Ascending aorta (tissue), 2 donors: ENCODE results near the gene SLC22A23. TPM values are rescaled to one million over a fixed set of nuclear protein-coding genes. Genes with fewer than 3 reads are reported as not detected.

Experiments used
- DNase-seq, 2 donors: peaks; one replicate each; pipeline ENCODE4 v3.0.0-alpha.2; 2019; ENCODE audit warnings: low spot score in 2 of 2
- H3K27ac ChIP-seq, 2 donors: fragments of 200-600 bp; sonication (generic); one replicate each; pipeline ENCODE4 v1.5.1; 2016 to 2017; ENCODE audit warnings: mild to moderate bottlenecking in 1 of 2
- H3K27me3 ChIP-seq: fragments of 200-600 bp; sonication (generic); one replicate; pipeline ENCODE4 v1.5.1; 2017
- H3K36me3 ChIP-seq, 2 donors: fragments of 200-600 bp; sonication (generic); one replicate each; pipeline ENCODE4 v1.5.1; 2016
- H3K4me1 ChIP-seq, 2 donors: fragments of 200-600 bp; sonication (generic); one replicate each; pipeline ENCODE4 v1.5.1; 2016 to 2017; ENCODE audit warnings: mild to moderate bottlenecking in 1 of 2
- H3K4me3 ChIP-seq, 2 donors: fragments of 200-600 bp; sonication (generic); one replicate each; pipeline ENCODE4 v1.5.1; 2016 to 2017; ENCODE audit warnings: mild to moderate bottlenecking in 1 of 2
- H3K9me3 ChIP-seq, 2 donors: fragments of 200-600 bp; sonication (generic); one replicate each; pipeline ENCODE4 v1.5.1; 2016
- intact Hi-C: fragments of 100-400 bp; cut with DNase I; formaldehyde crosslinking; loops from one replicate; pipeline ENCODE4 v1.15.1; 2023
- total RNA-seq: library from RNA; depleted of rRNA; stranded (reverse); fragments of >200 nt; gene quantifications from one replicate; pipeline ENCODE4 v1.1.0, GENCODE V29; 2016
- TF ChIP-seq, protein P1 (sequence below), 3 experiments: fragments of 200-600 bp in 2 of 3; fragments of 450-650 bp in 1 of 3; sonication (generic) in 2 of 3; IDR thresholded peaks; one replicate each; pipeline ENCODE4 v1.5.1; 2016 to 2019; ENCODE audit warnings: antibody characterized with exemption in 3 of 3, mild to moderate bottlenecking in 1 of 3, moderate library complexity in 1 of 3

The SLC22A23 gene
- total RNA-seq, 1 donor from 2014 or later = 42.0 TPM

DNA sequence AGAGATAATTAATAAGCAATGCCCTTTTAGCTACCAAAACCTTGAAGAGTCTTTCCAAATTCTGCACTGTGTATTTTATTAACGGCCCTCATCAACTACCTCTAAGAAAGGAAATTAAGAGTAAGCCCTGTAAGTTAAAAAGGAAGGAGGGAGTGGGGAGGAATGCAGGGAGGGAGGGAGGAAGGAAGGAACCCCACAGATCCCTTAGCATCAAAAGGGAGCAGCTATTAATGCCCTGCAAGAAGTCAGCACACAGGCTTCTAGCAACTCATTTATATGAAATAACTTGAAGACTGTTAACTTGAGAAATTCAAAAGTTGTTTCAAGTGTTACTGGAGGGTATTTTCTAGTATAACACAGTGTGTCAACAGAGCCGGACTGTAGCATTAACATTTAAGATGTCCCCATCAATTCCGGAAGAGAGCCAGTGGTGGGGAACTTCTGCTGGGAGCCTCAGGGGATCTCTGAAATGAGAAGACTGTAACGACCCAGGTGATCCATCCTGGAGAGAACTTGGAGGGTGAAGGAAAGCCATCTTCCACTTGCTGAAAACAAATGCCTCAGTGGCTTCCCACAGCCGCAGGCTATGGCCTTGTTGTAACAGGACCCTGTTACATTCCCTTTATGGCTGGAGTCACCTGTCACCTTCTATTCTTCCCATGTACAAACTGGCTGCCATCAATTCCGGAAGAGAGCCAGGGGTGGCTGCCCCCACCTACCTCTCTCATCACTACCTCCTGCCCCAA, 33.2 kb downstream of the SLC22A23 start:
- intact Hi-C loops = no loop called here

DNA sequence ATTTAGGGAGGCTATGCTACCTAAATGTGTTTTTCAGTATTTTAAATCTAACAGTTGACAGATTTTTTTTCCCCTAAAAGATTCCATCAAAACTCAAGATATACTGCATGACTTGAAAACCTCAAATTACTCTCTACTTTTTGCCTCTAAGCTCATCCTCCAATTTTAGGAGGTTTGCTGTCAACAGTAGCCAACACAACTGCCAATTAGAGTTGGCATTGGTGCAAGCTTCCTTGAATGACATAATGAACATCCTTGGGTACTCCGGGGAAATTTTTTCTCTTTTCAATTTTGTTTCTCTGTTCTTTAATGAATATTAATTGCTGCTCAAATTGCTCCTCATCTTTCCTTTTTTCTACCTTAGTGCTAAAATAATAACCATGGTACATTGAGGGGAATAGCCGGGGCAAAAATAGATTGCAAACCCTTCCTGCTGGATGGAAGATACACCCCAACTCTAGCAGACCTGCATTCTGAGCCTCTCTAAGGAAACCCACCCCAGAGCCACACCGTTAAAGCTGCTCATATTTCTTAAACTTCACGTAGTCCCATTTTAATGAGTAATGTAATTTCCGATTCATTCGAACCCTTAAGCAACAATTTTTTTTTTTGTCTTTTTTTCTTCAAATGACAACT, 34.3 kb downstream of the SLC22A23 start:
- Histone ChIP-seq H3K36me3 (no peaks in the 10 kb centered on the region), H3K27ac (no peak overlapping the region), H3K9me3 (no peaks in the 10 kb centered on the region), H3K27me3 (no peaks in the 10 kb centered on the region), H3K4me3 (no peak overlapping the region), H3K4me1 (no peaks in the 10 kb centered on the region)
- TF ChIP-seq, protein P1, sequence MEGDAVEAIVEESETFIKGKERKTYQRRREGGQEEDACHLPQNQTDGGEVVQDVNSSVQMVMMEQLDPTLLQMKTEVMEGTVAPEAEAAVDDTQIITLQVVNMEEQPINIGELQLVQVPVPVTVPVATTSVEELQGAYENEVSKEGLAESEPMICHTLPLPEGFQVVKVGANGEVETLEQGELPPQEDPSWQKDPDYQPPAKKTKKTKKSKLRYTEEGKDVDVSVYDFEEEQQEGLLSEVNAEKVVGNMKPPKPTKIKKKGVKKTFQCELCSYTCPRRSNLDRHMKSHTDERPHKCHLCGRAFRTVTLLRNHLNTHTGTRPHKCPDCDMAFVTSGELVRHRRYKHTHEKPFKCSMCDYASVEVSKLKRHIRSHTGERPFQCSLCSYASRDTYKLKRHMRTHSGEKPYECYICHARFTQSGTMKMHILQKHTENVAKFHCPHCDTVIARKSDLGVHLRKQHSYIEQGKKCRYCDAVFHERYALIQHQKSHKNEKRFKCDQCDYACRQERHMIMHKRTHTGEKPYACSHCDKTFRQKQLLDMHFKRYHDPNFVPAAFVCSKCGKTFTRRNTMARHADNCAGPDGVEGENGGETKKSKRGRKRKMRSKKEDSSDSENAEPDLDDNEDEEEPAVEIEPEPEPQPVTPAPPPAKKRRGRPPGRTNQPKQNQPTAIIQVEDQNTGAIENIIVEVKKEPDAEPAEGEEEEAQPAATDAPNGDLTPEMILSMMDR (IDR thresholded peaks at IDR 0.05) = no peak
- DNase-seq = no peak
- intact Hi-C loops = no loop called here

More for the DNA sequence above, 33.2 kb downstream of the SLC22A23 start:
- Histone ChIP-seq H3K9me3 (no peaks in the 10 kb centered on the region), H3K36me3 (no peaks in the 10 kb centered on the region), H3K27me3 (no peaks in the 10 kb centered on the region), H3K4me3 (no peak overlapping the region), H3K4me1 (no peaks in the 10 kb centered on the region), H3K27ac (no peak overlapping the region)
- no peak for DNase-seq
- TF ChIP-seq, protein P1 (IDR thresholded peaks at IDR 0.05) = no peak

DNA sequence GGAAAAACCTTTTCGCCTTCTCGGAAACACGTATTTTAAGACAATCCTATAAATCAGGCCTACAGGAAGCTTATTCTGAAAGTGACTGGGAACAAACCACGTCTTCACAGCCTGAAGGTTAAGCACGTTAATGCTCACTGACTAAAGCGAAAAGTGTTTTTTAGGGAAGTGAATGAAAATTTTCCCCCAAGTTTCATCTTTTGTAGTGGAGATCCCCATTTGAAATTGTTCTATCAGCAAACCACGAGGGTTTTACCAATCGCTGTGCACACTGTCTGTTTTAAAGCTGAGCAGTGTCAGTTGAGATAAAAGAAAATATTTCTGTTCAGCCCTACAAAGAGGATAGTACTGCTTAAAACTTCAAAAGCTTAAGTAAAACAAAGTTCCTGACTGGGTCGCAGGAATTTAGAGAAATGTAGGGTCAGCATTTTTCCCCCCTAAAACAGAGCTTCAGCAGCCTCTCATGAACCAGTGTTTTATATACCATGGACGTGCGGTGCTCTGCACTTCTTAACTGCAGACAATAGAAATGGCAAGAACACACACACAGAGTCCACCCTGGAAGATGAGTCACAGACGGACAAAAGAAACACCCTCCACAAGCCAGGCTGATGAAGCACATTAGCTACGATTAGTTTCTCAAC, 34.9 kb downstream of the SLC22A23 start:
- TF ChIP-seq, protein P1 (IDR thresholded peaks at IDR 0.05) = no peak
- Histone ChIP-seq H3K4me3 (no peak overlapping the region), H3K9me3 (no peaks in the 10 kb centered on the region), H3K4me1 (no peaks in the 10 kb centered on the region), H3K36me3 (no peaks in the 10 kb centered on the region), H3K27ac (no peak overlapping the region), H3K27me3 (no peaks in the 10 kb centered on the region)
- intact Hi-C loops = no loop called here
- DNase-seq = no peak

DNA sequence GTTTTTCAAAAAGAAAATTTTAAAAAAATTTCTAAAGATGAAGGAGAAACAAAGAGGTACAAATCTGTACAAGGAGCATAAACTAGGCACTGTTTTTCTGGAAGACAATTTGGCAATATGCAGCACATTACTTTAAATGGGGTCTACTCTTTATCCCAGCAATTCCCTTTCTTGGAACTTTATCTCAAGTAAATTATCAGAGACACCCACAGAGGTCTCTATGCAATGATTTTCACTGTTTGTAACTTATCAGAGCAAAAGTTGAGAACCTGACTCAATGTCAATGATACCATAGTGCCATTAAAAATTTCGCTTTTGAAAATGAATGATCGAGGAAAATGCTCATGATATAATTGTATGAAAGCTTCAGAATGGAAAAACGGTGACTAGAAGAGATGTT, 35.7 kb downstream of the SLC22A23 start:
- TF ChIP-seq, protein P1 (IDR thresholded peaks at IDR 0.05) = no peak
- intact Hi-C loops = no loop called here

DNA sequence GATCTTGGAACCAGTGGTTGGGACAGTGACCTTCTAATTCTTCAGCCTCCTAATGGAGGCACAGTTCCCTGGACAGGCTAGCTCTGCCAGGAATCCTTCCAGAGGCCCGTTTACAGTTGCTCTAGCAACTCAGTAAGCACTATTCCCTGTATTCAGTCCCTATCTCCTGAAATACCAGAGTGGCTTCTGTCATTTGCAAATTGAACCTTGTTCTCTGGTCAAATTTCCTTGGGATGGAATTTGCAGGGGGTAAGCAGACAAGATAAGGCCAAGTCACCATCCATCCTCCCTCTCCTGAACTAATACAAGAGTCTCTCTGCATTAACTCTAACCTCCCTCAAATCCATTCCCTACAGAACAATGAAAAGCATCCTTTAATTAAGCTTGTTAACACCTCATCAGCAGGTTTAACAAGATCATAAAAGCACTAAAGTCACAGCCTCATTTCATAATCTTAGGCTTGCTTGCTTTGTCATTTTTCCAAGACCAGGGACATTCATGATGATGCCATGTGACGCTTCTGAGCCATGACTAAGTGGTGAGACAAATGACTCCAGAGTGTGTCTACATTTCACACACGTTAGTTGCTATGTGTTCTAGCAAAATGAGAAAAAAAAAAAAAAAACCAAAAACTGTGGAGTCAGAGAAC, 37.1 kb downstream of the SLC22A23 start:
- no peaks in the 10 kb centered on the region for H3K4me1 ChIP-seq
- DNase-seq = no peak
- TF ChIP-seq, protein P1 (IDR thresholded peaks at IDR 0.05) = no peak
- intact Hi-C loops = no loop called here
- H3K27me3 ChIP-seq = no peaks in the 10 kb centered on the region
- H3K27ac ChIP-seq = no peak overlapping the region
- no peaks in the 10 kb centered on the region for H3K9me3 ChIP-seq
- H3K36me3 ChIP-seq = no peaks in the 10 kb centered on the region
- H3K4me3 ChIP-seq = no peak overlapping the region

More for the DNA sequence above, 35.7 kb downstream of the SLC22A23 start:
- Histone ChIP-seq H3K9me3 (no peaks in the 10 kb centered on the region), H3K27ac (no peak overlapping the region), H3K4me1 (no peaks in the 10 kb centered on the region), H3K36me3 (no peaks in the 10 kb centered on the region), H3K27me3 (no peaks in the 10 kb centered on the region), H3K4me3 (no peak overlapping the region)
- DNase-seq = no peak
